GM12801 (cell line): ENCODE measurements around the gene ACOT7.

Experiments used
- CTCF ChIP-seq: IDR thresholded peaks from one replicate; pipeline ENCODE4 v1.5.1; 2011; ENCODE audit warnings: control low read depth; ENCODE audit not compliant: insufficient read length; ENCODE audit errors: extremely low read depth

The ACOT7 gene

GRCh38 chr1:6279066-6279465 lies 114.5 kb downstream of the ACOT7 start:
- no peak for TF ChIP-seq CTCF

- no peak for TF ChIP-seq CTCF
Observed at GRCh38 chr1:6278263-6278662, 115.3 kb downstream of the ACOT7 start.

- TF ChIP-seq CTCF: no peak
Observed at GRCh38 chr1:6276811-6277555, 116.6 kb downstream of the ACOT7 start.

- no peak for TF ChIP-seq CTCF
Observed at GRCh38 chr1:6275826-6276782, 117.5 kb downstream of the ACOT7 start.

- no peak for TF ChIP-seq CTCF
Observed at GRCh38 chr1:6274622-6275139, 118.9 kb downstream of the ACOT7 start.

- TF ChIP-seq CTCF: no peak
Observed at GRCh38 chr1:6274102-6274501, 119.5 kb downstream of the ACOT7 start.

- no peak for TF ChIP-seq CTCF
Observed at GRCh38 chr1:6273380-6273891, 120.1 kb downstream of the ACOT7 start.
